ENCODE data around the gene GNA12.

GRCh38 chr7:2720024-2720423, 124.1 kb downstream of the GNA12 start:
- TF ChIP-seq CTCF (IDR thresholded peaks at IDR 0.05 in 8 of 11, conservative IDR thresholded peaks at IDR 0.05 in 3 of 11) (no peak), POLR2A (IDR thresholded peaks at IDR 0.05) (no peak)

Data from spleen (tissue), 7 donors.